A549 (cell line): Measurements from ENCODE around the gene ROR1. TPM values are rescaled to one million over a fixed set of nuclear protein-coding genes. Genes with fewer than 3 reads are reported as not detected.

Source experiments
- ATAC-seq, 2 experiments: fragments of 200-7000 bp in 1 of 2; fragments of >200 bp in 1 of 2; cut with Nextera tagmentation in 1 of 2; cut with Tn5 transposase in 1 of 2; 3 replicates each; pipeline versions ENCODE4 v1.8.0 to v1.9.1; 2018 to 2020; ENCODE audit warnings: mild to moderate bottlenecking in 1 of 2, moderate library complexity in 1 of 2
- CTCF ChIA-PET: fragments of 300-600 bp; sonication (Branson Sonifier 250); formaldehyde crosslinking; extraction: SDS; loops from one replicate; lab custom pipeline; 2021; ENCODE audit warnings: antibody characterized with exemption, inconsistent platforms; lab: Yijun Ruan, JAX
- POLR2A ChIA-PET: fragments of 350-600 bp; formaldehyde crosslinking; extraction: SDS; loops from one replicate; lab custom pipeline; 2021; ENCODE audit warnings: antibody characterized with exemption, inconsistent platforms; lab: Yijun Ruan, JAX
- DNase-seq, 2 experiments: peaks; one replicate each; pipeline versions ENCODE4 v3.0.0 to v3.0.0-alpha.2; 2011 to 2016; ENCODE audit warnings: low read depth in 1 of 2, low spot score in 1 of 2
- FAIRE-seq: peaks from 2 replicates; lab custom pipeline; 2011; peaks lifted over from hg19 to GRCh38; lab: Jason Lieb, UNC
- H3K27ac ChIP-seq, 2 experiments: fragments of >200 bp; sonication (Bioruptor Twin); formaldehyde crosslinking; 3 replicates each; pipeline ENCODE4 v1.5.1; 2016 to 2017
- H3K4me1 ChIP-seq: fragments of >200 bp; sonication (Bioruptor Twin); formaldehyde crosslinking; 3 replicates; pipeline ENCODE4 v1.6.1; 2016
- H3K4me2 ChIP-seq: fragments of >200 bp; sonication (Bioruptor Twin); formaldehyde crosslinking; 3 replicates; pipeline ENCODE4 v1.6.1; 2016
- H3K4me3 ChIP-seq: fragments of >200 bp; sonication (Bioruptor Twin); formaldehyde crosslinking; 3 replicates; pipeline ENCODE4 v1.5.1; 2016
- H3K9me3 ChIP-seq: fragments of >200 bp; sonication (Bioruptor Twin); formaldehyde crosslinking; 3 replicates; pipeline ENCODE4 v1.6.1; 2016
- ATOH8 ChIP-seq: fragments of 250-450 bp; sonication (Bioruptor Pico); IDR thresholded peaks from 2 replicates; pipeline ENCODE4 v1.5.0; 2020; ENCODE audit warnings: low read depth, mild to moderate bottlenecking, moderate library complexity
- BCL3 ChIP-seq: fragments of >200 bp; sonication (Bioruptor Twin); formaldehyde crosslinking; IDR thresholded peaks from 3 replicates; pipeline ENCODE4 v1.6.1; 2016
- CBX8 ChIP-seq: fragments of 200-600 bp; sonication (generic); IDR thresholded peaks from 2 replicates; pipeline ENCODE4 v1.6.1; 2016
- E2F6 ChIP-seq: IDR thresholded peaks from 2 replicates; pipeline ENCODE4 v1.6.1; 2012; ENCODE audit warnings: low read depth, borderline replicate concordance
- FOSL2 ChIP-seq, 2 experiments: fragments of 450-650 bp in 1 of 2; fragments of >200 bp in 1 of 2; sonication (Bioruptor Twin) in 1 of 2; formaldehyde crosslinking; IDR thresholded peaks; 2 replicates each; pipeline versions ENCODE4 v1.5.0 to v1.6.1; 2016 to 2020; ENCODE audit warnings: mild to moderate bottlenecking in 1 of 2, moderate library complexity in 1 of 2
- FOXS1 ChIP-seq: fragments of 250-450 bp; sonication (Bioruptor Pico); IDR thresholded peaks from 2 replicates; pipeline ENCODE4 v1.5.0; 2020; ENCODE audit warnings: mild to moderate bottlenecking, moderate library complexity
- HDAC2 ChIP-seq: fragments of 200-600 bp; sonication (generic); IDR thresholded peaks from 2 replicates; pipeline ENCODE4 v1.6.1; 2016
- HOXA7 ChIP-seq: fragments of 250-450 bp; sonication (Bioruptor Pico); IDR thresholded peaks from 2 replicates; pipeline ENCODE4 v1.5.0; 2020; ENCODE audit warnings: mild to moderate bottlenecking, moderate library complexity
- HOXB13 ChIP-seq: fragments of 250-450 bp; sonication (Bioruptor Pico); IDR thresholded peaks from 2 replicates; pipeline ENCODE4 v1.5.0; 2020; ENCODE audit warnings: low read depth, mild to moderate bottlenecking, moderate library complexity
- HOXB5 ChIP-seq: fragments of 250-450 bp; sonication (Bioruptor Pico); IDR thresholded peaks from 2 replicates; pipeline ENCODE4 v1.5.0; 2020; ENCODE audit warnings: mild to moderate bottlenecking, moderate library complexity
- KDM5A ChIP-seq: fragments of 200-600 bp; sonication (generic); IDR thresholded peaks from 2 replicates; pipeline ENCODE4 v1.6.1; 2016; ENCODE audit warnings: antibody characterized with exemption, mild to moderate bottlenecking
- MAX ChIP-seq: IDR thresholded peaks from 2 replicates; pipeline ENCODE4 v1.6.1; 2012
- MAZ ChIP-seq: fragments of 150-350 bp; IDR thresholded peaks from 2 replicates; pipeline ENCODE4 v1.6.1; 2014; ENCODE audit warnings: antibody characterized with exemption, low read depth, low read length, borderline replicate concordance
- PBX3 ChIP-seq: IDR thresholded peaks from 2 replicates; pipeline ENCODE4 v1.6.1; 2012
- RARB ChIP-seq: fragments of 250-450 bp; sonication (Bioruptor Pico); IDR thresholded peaks from 2 replicates; pipeline ENCODE4 v1.8.0; 2021; ENCODE audit warnings: mild to moderate bottlenecking, moderate library complexity
- REST ChIP-seq: fragments of 200-600 bp; sonication (generic); IDR thresholded peaks from 2 replicates; pipeline ENCODE4 v1.6.1; 2016; ENCODE audit warnings: antibody characterized with exemption, mild to moderate bottlenecking, moderate library complexity
- TP53 ChIP-seq: fragments of 250-450 bp; sonication (Bioruptor Pico); IDR thresholded peaks from 2 replicates; pipeline ENCODE4 v1.5.0; 2021; ENCODE audit warnings: mild to moderate bottlenecking, moderate library complexity
- ZFP36 ChIP-seq: fragments of 450-650 bp; IDR thresholded peaks from 2 replicates; pipeline ENCODE4 v1.6.1; 2014; ENCODE audit warnings: borderline replicate concordance; ENCODE audit not compliant: partially characterized antibody
- WGBS: methylation state at CpG from one replicate; pipeline ENCODE4 v1.1.6; 2017; ENCODE audit errors: missing lambda C conversion rate; 5-methylcytosine and 5-hydroxymethylcytosine counted together
- polyA plus RNA-seq, 4 experiments: library from polyadenylated mRNA; depleted of rRNA in 3 of 4; stranded (reverse); fragments of >200 nt; fragmentation: RNase III in 1 of 4; extraction: RNeasy Plus Mini Kit Qiagen cat#74134 plus additional on column Dnase treatment in 1 of 4; gene quantifications; 2 replicates in 3 of 4; 3 replicates in 1 of 4; pipeline ENCODE4 v1.2.3, GENCODE V29; 2011 to 2017

ROR1 gene
- polyA plus RNA-seq, 2 of the 4 experiments (the other 2 are of a cell fraction), result 6.5 to 19.0 TPM

GRCh38 chr1:63847308-63847910 lies 73.6 kb downstream of the ROR1 start:
- H3K27ac ChIP-seq, result no peak overlapping the region
- no peak overlapping the region for H3K4me3 ChIP-seq
- 94% methylated on average over 9 of the region's 9 CpGs for WGBS
- no peaks in the 10 kb centered on the region for H3K9me3 ChIP-seq
- no peak for TF ChIP-seq CBX8
- H3K4me2 ChIP-seq, result no peak overlapping the region
- ChIA-PET POLR2A (no interaction called here), CTCF (no interaction called here)
- ATAC-seq (peak in 1 of 2 experiments; percentile 42; a peak in 2 of 6 replicates), FAIRE-seq (no peak), DNase-seq (no peak)
- peaks cover 28% of the 10 kb centered on the region; the same call in 2 of the 3 replicates for H3K4me1 ChIP-seq

- peaks cover 25% of the 10 kb centered on the region; the same call in 2 of the 3 replicates for H3K4me1 ChIP-seq
- no peak for TF ChIP-seq HOXA7
- no peak for TF ChIP-seq FOSL2 (IDR thresholded peaks at IDR 0.05)
- TF ChIP-seq FOSL2 (CRISPR knock-in tag; IDR thresholded peaks at IDR 0.05), result no peak
- no peak for TF ChIP-seq TP53 (CRISPR knock-in tag)
- no peak for TF ChIP-seq PBX3
- TF ChIP-seq REST, result no peak
- ChIA-PET POLR2A (no interaction called here), CTCF (interaction anchor here (1.0 kb wide), 1 partner anchor 17 kb away, joined by 3 read pairs; no protein-coding TSS in a partner anchor)
- H3K27ac ChIP-seq, result no peak overlapping the region
- no peak for DNase-seq
- H3K9me3 ChIP-seq, result no peaks in the 10 kb centered on the region
- H3K4me2 ChIP-seq, result no peak overlapping the region
- FAIRE-seq, result no peak
- no peak overlapping the region for H3K4me3 ChIP-seq
- 78% methylated on average over 4 of the region's 4 CpGs for WGBS
- ATAC-seq, result no peak
Observed at GRCh38 chr1:63848733-63849132, 74.9 kb downstream of the ROR1 start.

- ChIA-PET POLR2A (no interaction called here), CTCF (interaction anchor here (1.0 kb wide), 1 partner anchor 16 kb away, joined by 3 read pairs; no protein-coding TSS in a partner anchor)
- DNase-seq (no peak), ATAC-seq (no peak), FAIRE-seq (no peak)
- no peak overlapping the region for H3K27ac ChIP-seq
- no peaks in the 10 kb centered on the region for H3K9me3 ChIP-seq
- no peak overlapping the region for H3K4me3 ChIP-seq
- TF ChIP-seq HOXB5 (CRISPR knock-in tag) (no peak), HOXB13 (CRISPR knock-in tag) (no peak), FOSL2 (IDR thresholded peaks at IDR 0.05) (no peak), FOSL2 (CRISPR knock-in tag; IDR thresholded peaks at IDR 0.05) (no peak), ZFP36 (no peak), BCL3 (no peak), MAZ (no peak), E2F6 (no peak), RARB (no peak), KDM5A (no peak), HDAC2 (no peak), FOXS1 (CRISPR knock-in tag) (no peak), MAX (no peak), ATOH8 (CRISPR knock-in tag) (no peak)
- peaks cover 21% of the 10 kb centered on the region; the same call in 2 of the 3 replicates for H3K4me1 ChIP-seq
- WGBS, result 73% methylated on average over 1 of the region's 1 CpG
- H3K4me2 ChIP-seq, result no peak overlapping the region
Observed at GRCh38 chr1:63849149-63849548, 75.3 kb downstream of the ROR1 start.
